Stimulated activated naive CD4-positive, alpha-beta T cell treated with Interleukin-2 at 50 U/mL for 16 hours (primary cell): ENCODE measurements around the gene SCG3.

ENCODE experiments used
- DNase-seq: peaks from one replicate; lab custom pipeline; 2025; lab: John Stamatoyannopoulos, UW

The SCG3 gene

DNA sequence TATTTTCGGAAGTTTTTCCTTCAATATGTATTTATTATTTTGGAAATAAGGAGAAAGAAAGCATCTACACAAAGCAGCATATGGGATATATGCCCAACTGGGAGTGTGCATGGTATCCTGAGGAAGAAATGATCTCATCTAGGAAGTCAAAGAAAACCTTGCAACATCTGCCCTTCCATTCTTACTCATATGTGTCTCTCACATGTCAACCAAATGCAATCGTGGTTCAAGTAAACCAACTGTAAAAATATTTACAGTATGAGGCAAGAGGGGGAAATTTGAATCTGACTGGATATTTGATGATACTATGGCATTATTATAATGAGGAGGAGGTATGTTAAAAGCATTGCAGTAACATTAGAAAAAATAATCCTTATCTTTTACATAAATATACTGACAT lies 3.2 kb upstream of the SCG3 start:
- no peak for DNase-seq

- DNase-seq = no peak
Observed at GRCh38 chr15:51680321-51680720, 982 bp upstream of the SCG3 start.

GRCh38 chr15:51687565-51687964 lies 6.3 kb downstream of the SCG3 start:
- no peak for DNase-seq

GRCh38 chr15:51688863-51689262 lies 7.6 kb downstream of the SCG3 start:
- no peak for DNase-seq

GRCh38 chr15:51692154-51692553 lies 10.9 kb downstream of the SCG3 start:
- DNase-seq = no peak

- no peak for DNase-seq
Observed at GRCh38 chr15:51696566-51696965, 15.3 kb downstream of the SCG3 start.

GRCh38 chr15:51697163-51697562 lies 15.9 kb downstream of the SCG3 start:
- no peak for DNase-seq

- no peak for DNase-seq
Observed at GRCh38 chr15:51699373-51699772, 18.1 kb downstream of the SCG3 start.

DNA sequence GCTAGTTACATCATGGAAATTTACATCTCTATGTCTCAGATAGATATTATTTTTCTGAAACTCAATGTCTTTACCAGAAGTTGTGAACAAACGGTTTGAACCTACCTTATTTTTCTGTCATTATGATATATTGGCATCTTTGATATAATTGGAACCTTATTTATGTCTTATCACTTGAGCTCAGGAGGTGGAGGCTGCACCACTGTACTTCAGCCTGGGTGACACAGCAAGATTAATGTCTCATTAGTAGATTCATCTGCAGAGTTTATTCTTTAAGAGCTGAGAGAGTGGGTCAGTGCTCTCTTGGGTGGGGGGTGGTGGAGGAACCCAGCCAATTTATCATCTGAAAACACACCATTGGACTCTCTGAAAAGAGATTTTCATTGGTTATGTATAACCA lies 21.4 kb downstream of the SCG3 start:
- DNase-seq = no peak

DNA sequence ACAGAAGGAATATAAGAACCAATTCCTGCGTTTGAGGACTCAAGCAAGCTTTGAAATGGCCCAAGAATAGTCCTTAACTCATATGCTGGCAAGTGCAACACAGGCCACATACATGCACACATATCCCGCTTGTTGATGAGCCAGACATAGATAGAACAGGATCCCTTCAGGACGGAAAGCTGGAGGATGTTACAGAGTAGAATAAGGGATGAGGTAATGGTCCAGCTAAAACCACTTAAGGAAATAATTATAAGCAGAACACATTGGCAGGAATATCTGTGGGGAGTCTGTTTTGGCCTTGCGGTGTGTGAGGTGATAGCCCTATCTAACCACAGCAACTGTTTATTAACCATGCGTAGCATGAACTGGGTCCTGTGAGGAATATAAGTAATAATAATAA lies 25.0 kb downstream of the SCG3 start:
- DNase-seq = no peak

- no peak for DNase-seq
Observed at GRCh38 chr15:51706926-51707608, 25.8 kb downstream of the SCG3 start.

DNA sequence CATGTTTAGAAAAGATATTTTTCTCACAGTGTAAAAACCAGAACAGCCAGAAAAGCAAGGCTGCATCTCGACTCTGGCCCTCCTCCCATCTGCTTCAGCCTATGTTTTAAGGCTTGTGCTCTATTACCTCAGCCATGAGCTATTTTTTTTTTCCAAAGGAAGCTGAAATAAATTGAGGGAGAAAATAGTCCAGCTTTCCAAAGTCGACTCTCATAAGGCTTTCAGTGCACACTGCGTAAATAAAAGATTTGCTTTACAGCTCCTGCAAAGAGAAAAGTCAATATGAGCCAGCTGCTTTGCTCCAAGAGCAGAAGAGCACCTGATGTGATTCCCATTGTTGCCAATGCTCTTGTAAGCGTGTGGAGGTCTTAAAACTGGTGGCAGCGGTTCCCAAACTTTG lies 26.7 kb downstream of the SCG3 start:
- no peak for DNase-seq

GRCh38 chr15:51709031-51709430 lies 27.7 kb downstream of the SCG3 start:
- DNase-seq = no peak

DNA sequence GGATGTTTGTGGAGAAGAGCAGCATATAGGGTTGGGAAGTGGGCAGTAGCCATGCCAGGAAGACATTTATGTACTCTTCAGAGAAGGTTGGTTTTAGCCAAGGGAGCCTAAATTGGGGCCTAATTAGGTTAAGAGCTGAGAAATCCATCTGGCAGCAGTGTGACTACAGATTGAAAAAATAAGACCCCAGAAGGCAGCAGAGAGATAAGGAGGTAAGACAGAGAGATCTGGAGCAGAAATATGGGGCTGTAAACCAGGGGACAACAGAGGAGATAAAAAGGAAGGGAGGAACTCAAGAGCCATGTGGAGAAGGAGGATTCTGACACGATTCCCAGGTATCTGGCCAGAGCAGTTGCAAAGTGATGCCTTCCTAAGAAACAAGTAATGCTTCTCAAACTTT lies 32.9 kb downstream of the SCG3 start:
- no peak for DNase-seq

DNA sequence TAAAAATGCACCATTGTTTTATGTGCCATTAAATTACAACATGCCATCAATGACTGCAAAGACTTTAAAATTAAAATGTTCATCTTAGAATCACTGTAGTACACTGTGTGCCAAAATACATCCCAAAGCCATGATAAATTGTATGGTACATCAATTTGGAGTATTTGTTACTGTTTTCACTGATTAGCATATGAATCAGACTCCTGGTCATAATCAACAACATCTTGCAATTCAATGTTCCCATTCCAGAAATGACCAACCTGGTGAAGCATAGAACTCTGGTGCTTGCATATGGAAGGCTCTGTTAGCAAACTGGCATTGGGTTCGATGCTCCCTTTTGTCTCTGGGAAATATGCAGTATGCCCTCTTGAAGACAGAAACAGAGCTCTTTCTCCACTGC lies 33.6 kb downstream of the SCG3 start:
- DNase-seq = no peak

GRCh38 chr15:51718219-51718618 lies 36.9 kb downstream of the SCG3 start:
- DNase-seq = no peak

DNA sequence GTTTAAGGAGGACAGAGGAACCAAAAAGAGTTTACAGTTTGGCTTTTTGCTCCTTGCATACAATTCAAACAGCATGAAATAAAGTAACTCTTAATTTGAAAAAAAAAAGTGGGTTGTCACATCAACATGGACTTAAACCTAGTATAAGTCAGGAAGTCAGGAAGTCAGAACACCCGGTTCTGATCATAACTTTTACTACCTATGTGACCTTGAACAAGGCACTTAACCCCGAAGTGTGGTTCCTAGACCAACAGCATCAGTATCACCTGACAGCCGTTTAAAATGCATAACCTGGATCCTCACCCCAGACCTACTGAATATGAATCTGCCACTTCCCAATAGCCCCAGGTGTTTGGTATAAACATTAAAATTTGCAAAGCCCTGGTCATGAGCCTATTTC lies 37.4 kb downstream of the SCG3 start:
- no peak for DNase-seq

DNA sequence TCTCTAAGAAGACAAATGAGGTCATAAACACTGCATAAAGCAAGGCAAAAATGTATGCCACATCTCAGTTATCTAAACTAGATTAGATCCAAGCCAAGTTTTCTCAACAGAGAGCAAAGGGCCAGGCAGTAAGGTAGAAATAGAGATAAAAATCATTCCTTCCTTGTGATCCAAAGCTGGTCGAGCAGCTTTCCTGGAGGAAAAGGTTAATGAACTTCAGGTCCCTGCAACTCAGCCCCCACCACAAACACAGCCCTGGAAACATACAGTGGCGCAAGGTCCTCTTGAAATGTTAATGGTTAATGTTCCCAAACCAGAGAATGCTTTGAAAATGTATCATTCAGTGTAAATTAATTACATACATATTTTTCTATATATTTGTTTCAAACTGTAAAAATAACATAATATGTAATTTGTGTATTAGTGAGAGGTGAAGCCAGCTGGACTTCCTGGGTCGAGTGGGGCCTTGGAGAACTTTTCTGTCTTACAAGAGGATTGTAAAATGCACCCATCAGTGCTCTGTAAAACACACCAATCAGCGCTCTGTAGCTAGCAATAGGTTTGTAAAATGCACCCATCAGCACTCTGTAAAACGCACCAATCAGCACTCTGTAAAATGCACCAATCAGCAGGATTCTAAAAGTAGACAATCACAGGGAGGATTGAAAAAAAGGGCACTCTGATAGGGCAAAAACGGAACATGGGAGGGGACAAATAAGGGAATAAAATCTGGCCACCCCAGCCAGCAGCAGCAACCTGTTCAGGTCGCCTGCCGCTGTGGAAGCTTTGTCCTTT lies 39.1 kb downstream of the SCG3 start:
- DNase-seq = no peak

- DNase-seq = no peak
Observed at GRCh38 chr15:51721199-51721960, 40.1 kb downstream of the SCG3 start.

GRCh38 chr15:51724199-51724598 lies 42.9 kb downstream of the SCG3 start:
- no peak for DNase-seq

- no peak for DNase-seq
Observed at GRCh38 chr15:51724673-51725072, 43.4 kb downstream of the SCG3 start.

GRCh38 chr15:51726302-51727073 lies 45.2 kb downstream of the SCG3 start:
- peak; percentile 27 for DNase-seq
